HCT116 (cell line): ENCODE results near the gene SERPING1.
A peak's percentile ranks its signal among the peaks of the same experiment; 100 is the strongest.

Experiments used
- EZH2 ChIP-seq: fragments of 200-600 bp; sonication (generic); IDR thresholded peaks from 2 replicates; pipeline ENCODE4 v1.6.1; 2017; ENCODE audit warnings: antibody characterized with exemption, mixed run types
- POLR2A ChIP-seq: IDR thresholded peaks from 2 replicates; pipeline ENCODE4 v1.7.0; 2011; ENCODE audit warnings: borderline replicate concordance; ENCODE audit not compliant: insufficient read depth, insufficient read length; ENCODE audit errors: extremely low read depth
- SIN3A ChIP-seq: IDR thresholded peaks from 2 replicates; pipeline ENCODE4 v1.6.1; 2012; ENCODE audit warnings: low read depth
- SP1 ChIP-seq: IDR thresholded peaks from 2 replicates; pipeline ENCODE4 v1.6.1; 2012; ENCODE audit warnings: low read depth
- ZNF274 ChIP-seq: fragments of 200-500 bp; sonication (Bioruptor generic); IDR thresholded peaks from 2 replicates; pipeline ENCODE4 v1.6.1; 2014; ENCODE audit warnings: mild to moderate bottlenecking, low read depth, low read length, inconsistent platforms
- TF ChIP-seq, protein P1 (sequence below), 3 experiments: fragments of 200-600 bp in 1 of 3; sonication (generic) in 1 of 3; IDR thresholded peaks in 2 of 3; conservative IDR thresholded peaks in 1 of 3; 2 replicates each; pipeline ENCODE4 v1.5.1; 2012 to 2017; ENCODE audit warnings: low read depth in 2 of 3, low read length in 2 of 3, antibody characterized with exemption in 1 of 3, borderline replicate concordance in 1 of 3, control low read depth in 1 of 3, mild to moderate bottlenecking in 1 of 3, mixed read lengths in 1 of 3, mixed run types in 1 of 3, moderate library complexity in 1 of 3; ENCODE audit not compliant: insufficient read depth in 1 of 3

DNA sequence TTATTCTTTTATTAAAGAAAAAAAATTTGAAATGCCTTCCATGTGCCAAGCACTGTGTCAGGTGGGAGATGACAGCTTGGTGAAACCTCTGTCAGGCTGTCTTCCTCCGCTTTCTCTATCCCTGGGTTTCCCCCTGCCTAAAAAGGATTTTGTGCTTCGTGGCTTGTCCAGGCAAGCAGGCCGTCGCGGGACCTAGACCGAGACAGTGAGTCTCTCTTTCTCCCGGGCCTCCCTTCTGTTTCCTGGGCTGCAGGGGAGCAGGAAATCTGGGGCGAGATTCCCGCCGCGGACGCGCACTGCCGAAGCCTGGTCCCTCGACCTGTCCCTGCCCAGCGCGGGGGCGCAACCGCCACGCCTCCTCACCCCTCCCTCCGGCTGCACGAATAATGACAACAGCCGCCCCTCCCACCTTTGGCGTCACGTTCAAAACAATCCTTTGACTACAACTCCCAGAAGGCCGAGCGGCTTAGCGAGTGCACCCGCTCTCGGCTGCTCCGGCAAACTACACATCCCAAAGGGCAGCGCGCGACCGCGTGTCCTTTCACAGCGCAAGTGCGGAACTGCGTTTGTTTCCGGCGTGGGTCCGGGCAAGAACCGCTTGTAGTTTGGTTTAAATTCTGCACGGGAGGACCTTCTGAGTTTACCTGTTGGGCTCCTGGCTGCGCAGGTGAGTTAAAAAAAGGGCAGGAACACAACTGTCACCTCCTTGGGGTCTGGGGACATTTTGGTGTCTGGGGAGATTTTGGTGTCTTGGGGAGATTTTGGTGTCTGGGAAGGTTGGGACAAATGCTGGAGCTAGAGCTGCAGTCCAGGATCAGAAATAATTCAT lies 59.9 kb downstream of the SERPING1 start, which contains the start of gene CLP1:
- TF ChIP-seq ZNF274 (no peak), EZH2 (no peak), SP1 (peak; percentile 88), POLR2A (no peak), SIN3A (peak; percentile 94)
- TF ChIP-seq, protein P1, sequence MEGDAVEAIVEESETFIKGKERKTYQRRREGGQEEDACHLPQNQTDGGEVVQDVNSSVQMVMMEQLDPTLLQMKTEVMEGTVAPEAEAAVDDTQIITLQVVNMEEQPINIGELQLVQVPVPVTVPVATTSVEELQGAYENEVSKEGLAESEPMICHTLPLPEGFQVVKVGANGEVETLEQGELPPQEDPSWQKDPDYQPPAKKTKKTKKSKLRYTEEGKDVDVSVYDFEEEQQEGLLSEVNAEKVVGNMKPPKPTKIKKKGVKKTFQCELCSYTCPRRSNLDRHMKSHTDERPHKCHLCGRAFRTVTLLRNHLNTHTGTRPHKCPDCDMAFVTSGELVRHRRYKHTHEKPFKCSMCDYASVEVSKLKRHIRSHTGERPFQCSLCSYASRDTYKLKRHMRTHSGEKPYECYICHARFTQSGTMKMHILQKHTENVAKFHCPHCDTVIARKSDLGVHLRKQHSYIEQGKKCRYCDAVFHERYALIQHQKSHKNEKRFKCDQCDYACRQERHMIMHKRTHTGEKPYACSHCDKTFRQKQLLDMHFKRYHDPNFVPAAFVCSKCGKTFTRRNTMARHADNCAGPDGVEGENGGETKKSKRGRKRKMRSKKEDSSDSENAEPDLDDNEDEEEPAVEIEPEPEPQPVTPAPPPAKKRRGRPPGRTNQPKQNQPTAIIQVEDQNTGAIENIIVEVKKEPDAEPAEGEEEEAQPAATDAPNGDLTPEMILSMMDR (IDR thresholded peaks at IDR 0.05 in 2 of 3, conservative IDR thresholded peaks at IDR 0.05 in 1 of 3; ENCODE audit: borderline replicate concordance in 1 of 3, insufficient read depth in 1 of 3, low read depth in 2 of 3, low read length in 2 of 3): no peak
